Vagina (tissue), 2 donors: ENCODE results near the gene DGLUCY.

Experiments
- POLR2AphosphoS5 ChIP-seq, 2 donors: sonication (generic); formaldehyde crosslinking; IDR thresholded peaks; one replicate each; pipeline ENCODE4 v1.9.0; 2017; ENCODE audit warnings: antibody characterized with exemption in 2 of 2, mild to moderate bottlenecking in 2 of 2, low read depth in 1 of 2; ENCODE audit not compliant: insufficient read depth in 1 of 2
- TF ChIP-seq, protein P1 (sequence below), 3 experiments: fragments of 450-650 bp in 2 of 3; fragments of 200-600 bp in 1 of 3; sonication (generic) in 1 of 3; IDR thresholded peaks; one replicate each; pipeline ENCODE4 v1.5.1; 2017 to 2019; ENCODE audit warnings: antibody characterized with exemption in 3 of 3, mild to moderate bottlenecking in 2 of 3, moderate library complexity in 2 of 3

DNA sequence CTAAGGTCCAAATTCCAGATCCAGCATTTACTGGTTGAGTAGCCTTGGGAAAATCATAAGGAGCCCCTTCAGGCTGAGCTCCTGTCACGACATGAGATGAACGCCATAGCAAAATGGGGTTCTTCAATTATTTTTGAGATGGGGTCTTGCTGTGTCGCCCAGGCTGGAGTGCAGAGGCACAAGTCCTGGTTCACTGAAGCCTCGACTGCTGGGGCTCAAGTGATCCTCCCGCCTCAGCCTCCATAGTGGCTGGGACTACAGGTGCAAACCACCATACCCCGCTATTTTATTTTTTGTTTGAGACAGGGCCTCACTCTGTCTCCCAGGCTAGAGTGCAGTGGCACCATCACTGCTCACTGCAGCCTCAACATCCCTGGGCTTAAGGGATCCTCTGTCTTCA lies 156.3 kb downstream of the DGLUCY start:
- no peak for TF ChIP-seq POLR2AphosphoS5 (IDR thresholded peaks at IDR 0.05; ENCODE audit: insufficient read depth in 1 of 2, low read depth in 1 of 2)
- TF ChIP-seq, protein P1, sequence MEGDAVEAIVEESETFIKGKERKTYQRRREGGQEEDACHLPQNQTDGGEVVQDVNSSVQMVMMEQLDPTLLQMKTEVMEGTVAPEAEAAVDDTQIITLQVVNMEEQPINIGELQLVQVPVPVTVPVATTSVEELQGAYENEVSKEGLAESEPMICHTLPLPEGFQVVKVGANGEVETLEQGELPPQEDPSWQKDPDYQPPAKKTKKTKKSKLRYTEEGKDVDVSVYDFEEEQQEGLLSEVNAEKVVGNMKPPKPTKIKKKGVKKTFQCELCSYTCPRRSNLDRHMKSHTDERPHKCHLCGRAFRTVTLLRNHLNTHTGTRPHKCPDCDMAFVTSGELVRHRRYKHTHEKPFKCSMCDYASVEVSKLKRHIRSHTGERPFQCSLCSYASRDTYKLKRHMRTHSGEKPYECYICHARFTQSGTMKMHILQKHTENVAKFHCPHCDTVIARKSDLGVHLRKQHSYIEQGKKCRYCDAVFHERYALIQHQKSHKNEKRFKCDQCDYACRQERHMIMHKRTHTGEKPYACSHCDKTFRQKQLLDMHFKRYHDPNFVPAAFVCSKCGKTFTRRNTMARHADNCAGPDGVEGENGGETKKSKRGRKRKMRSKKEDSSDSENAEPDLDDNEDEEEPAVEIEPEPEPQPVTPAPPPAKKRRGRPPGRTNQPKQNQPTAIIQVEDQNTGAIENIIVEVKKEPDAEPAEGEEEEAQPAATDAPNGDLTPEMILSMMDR (IDR thresholded peaks at IDR 0.05) = no peak
